Measurements from ENCODE around the gene RIPK3.

Gene RIPK3

GRCh38 chr14:24338843-24339242, 948 bp downstream of the RIPK3 start:
- no peak for TF ChIP-seq GATA2 (IDR thresholded peaks at IDR 0.05; ENCODE audit: low read depth, low read length)
- no peak for TF ChIP-seq GATA3 (IDR thresholded peaks at IDR 0.05; ENCODE audit: low read depth, low read length)

DNA sequence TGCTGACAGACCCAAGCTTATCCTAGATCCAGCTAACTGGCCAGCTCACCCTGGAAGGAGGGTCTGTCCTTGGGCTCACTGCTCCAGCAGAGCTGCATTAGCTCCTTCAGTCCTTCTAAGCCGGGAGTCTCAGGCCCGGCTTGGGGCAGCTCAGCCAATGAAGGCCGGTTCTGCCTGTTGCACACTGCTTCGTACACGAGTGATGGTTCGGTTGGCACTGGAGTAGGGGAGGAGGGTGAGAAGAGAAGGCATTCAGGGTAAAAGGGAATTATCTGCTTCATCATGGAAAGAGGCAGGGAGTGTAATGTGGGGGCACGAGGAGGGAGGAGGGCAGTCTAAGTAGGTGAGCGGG, 2.0 kb downstream of the RIPK3 start:
- TF ChIP-seq GATA2 (IDR thresholded peaks at IDR 0.05; ENCODE audit: low read depth, low read length) (no peak), GATA3 (IDR thresholded peaks at IDR 0.05; ENCODE audit: low read depth, low read length) (no peak)

GRCh38 chr14:24337144-24337823, 2.5 kb downstream of the RIPK3 start:
- no peak for TF ChIP-seq GATA2 (IDR thresholded peaks at IDR 0.05; ENCODE audit: low read depth, low read length)
- TF ChIP-seq GATA3 (IDR thresholded peaks at IDR 0.05; ENCODE audit: low read depth, low read length), result no peak

- no peak for TF ChIP-seq GATA3 (IDR thresholded peaks at IDR 0.05; ENCODE audit: low read depth, low read length)
- TF ChIP-seq GATA2 (IDR thresholded peaks at IDR 0.05; ENCODE audit: low read depth, low read length), result no peak
Observed at GRCh38 chr14:24335461-24336171, 4.2 kb downstream of the RIPK3 start.

GRCh38 chr14:24334431-24335291, 5.1 kb downstream of the RIPK3 start, which contains the start of gene ADCY4:
Gene ADCY4 (minus strand): TSS chr14:24335071. CDS start chr14:24334652, 419 bp downstream.
- TF ChIP-seq GATA2 (IDR thresholded peaks at IDR 0.05; ENCODE audit: low read depth, low read length) (no peak), GATA3 (IDR thresholded peaks at IDR 0.05; ENCODE audit: low read depth, low read length) (no peak)

DNA sequence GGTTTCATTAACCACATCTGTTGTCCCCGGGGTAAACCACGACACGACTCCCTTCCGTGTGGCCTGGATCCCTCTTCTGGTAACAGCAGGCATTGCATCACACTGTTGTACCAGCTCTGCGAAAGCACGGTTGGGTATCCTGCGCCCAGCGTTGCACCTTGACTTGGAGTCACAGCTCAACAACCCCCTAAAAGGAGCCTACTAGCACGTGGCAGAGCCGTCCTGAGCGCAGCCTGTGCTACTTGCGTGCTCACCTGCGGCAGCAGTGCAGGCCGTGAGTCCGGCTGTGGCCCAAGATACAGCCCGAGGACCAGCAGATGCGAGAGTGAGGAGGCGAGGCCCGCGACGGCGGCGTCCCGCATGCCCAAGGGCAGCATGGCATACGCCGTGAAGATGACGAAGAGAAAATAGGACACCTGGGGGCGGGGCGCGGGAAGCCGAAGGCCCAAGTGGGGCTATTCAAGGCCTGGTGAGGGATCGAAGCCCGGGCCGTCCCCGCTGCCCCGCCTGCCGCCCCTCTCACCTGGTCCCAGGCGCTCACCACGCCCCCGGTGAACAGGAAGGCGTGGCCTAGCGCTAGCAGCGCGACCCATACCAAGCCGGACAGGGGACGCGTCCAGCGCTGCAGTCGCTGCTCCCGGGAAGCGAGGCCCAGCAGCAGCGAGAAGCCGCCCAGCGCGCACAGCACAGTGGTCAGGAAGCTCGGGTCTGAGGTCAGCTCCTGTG, 7.4 kb downstream of the RIPK3 start:
- TF ChIP-seq GATA3 (IDR thresholded peaks at IDR 0.05; ENCODE audit: low read depth, low read length), result no peak
- no peak for TF ChIP-seq GATA2 (IDR thresholded peaks at IDR 0.05; ENCODE audit: low read depth, low read length)

DNA sequence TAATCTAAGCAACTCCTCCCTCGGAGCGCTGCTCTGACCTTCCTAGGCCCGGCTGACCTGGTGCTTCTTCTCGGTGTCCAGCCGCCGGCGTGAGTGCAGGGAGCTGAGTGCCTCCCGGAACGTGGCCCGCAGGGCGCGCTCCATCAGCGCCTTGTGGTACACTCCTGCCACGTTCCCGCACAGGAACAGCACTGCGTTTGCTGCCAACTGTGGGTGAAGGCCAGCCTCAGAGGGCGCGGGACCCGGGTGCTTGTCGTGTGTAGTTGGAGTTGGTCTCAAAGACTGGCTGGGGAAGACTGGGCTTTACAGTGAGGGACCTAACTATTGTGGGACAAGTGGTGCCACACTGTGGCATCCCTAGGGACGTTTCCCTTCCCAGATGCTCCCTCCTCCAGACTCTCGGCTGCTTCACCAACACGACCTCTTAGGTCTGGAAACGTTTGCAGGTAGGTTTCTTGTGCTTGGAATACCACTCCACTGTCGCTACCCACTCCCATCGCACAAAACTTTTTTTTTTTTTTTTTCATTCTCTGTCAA, 8.0 kb downstream of the RIPK3 start:
- TF ChIP-seq GATA3 (IDR thresholded peaks at IDR 0.05; ENCODE audit: low read depth, low read length) (no peak), GATA2 (IDR thresholded peaks at IDR 0.05; ENCODE audit: low read depth, low read length) (no peak)

GRCh38 chr14:24330973-24331674, 8.7 kb downstream of the RIPK3 start:
- TF ChIP-seq GATA2 (IDR thresholded peaks at IDR 0.05; ENCODE audit: low read depth, low read length), result no peak

DNA sequence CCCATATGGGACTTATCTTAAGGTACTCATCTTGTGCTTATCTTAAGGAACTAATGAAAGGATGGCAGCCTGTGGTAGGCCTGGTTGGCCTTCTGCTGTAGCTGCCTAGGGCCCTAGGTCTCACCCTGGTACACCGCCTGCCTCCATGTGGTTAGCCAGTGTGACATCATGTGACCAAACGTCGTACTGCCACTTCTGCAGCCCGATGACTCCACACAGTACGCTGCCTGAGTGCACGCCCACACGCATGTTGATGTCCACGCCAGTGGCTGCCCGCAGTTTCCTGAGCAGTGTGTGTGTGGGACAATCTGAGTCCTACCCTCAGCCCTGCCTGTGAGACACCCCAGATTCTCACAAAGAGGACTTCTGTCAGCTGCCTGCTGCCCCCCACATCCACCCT, 10.1 kb downstream of the RIPK3 start:
- TF ChIP-seq GATA3 (IDR thresholded peaks at IDR 0.05; ENCODE audit: low read depth, low read length) (no peak), GATA2 (IDR thresholded peaks at IDR 0.05; ENCODE audit: low read depth, low read length) (no peak)

GRCh38 chr14:24329073-24329663, 10.6 kb downstream of the RIPK3 start:
- TF ChIP-seq GATA2 (IDR thresholded peaks at IDR 0.05; ENCODE audit: low read depth, low read length) (no peak), GATA3 (IDR thresholded peaks at IDR 0.05; ENCODE audit: low read depth, low read length) (no peak)

GRCh38 chr14:24327303-24327702, 12.5 kb downstream of the RIPK3 start:
- TF ChIP-seq GATA3 (IDR thresholded peaks at IDR 0.05; ENCODE audit: low read depth, low read length), result no peak
- no peak for TF ChIP-seq GATA2 (IDR thresholded peaks at IDR 0.05; ENCODE audit: low read depth, low read length)

- TF ChIP-seq GATA3 (IDR thresholded peaks at IDR 0.05; ENCODE audit: low read depth, low read length) (no peak), GATA2 (IDR thresholded peaks at IDR 0.05; ENCODE audit: low read depth, low read length) (no peak)
Observed at GRCh38 chr14:24325963-24326362, 13.8 kb downstream of the RIPK3 start.

Measured in SH-SY5Y (cell line).